Measurements from ENCODE around the gene ZFP64. TPM values are rescaled to one million over a fixed set of nuclear protein-coding genes. Genes with fewer than 3 reads are reported as not detected.

Gene ZFP64
- total and polyA plus RNA-seq, 2 of the 4 experiments (the other 2 are of a cell fraction), result 14.3 to 17.1 TPM

GRCh38 chr20:52139986-52140385, 51.6 kb downstream of the ZFP64 start:
- H3K4me2 ChIP-seq (ENCODE audit: low read depth, low read length), result no peak overlapping the region
- H4K8ac ChIP-seq (ENCODE audit: low read depth in 2 of 2, low read length in 2 of 2), result no peak overlapping the region
- no TSS peak for BruUV-seq (replicated peaks)
- ATAC-seq (ENCODE audit: low read depth) (no peak), DNase-seq (no peak)
- no peaks in the 10 kb centered on the region for H3K9me1 ChIP-seq (ENCODE audit: insufficient read depth, low read length)
- H2AK5ac ChIP-seq (ENCODE audit: low read depth, low read length), result no peak overlapping the region
- H3K9ac ChIP-seq (ENCODE audit: low read depth, low read length), result no peak overlapping the region
- dilution Hi-C loops (cut with HindIII; ENCODE audit: low sequenced_read_pairs, unreplicated experiment) (no loop called here), intact Hi-C loops (cut with micrococcal nuclease) (no loop called here), in situ Hi-C loops (cut with MboI; ENCODE audit: low sequenced_read_pairs) (no loop called here)
- no peak overlapping the region for H3K56ac ChIP-seq (ENCODE audit: extremely low read depth, insufficient read depth, low read length)
- H2AFZ ChIP-seq (replicated peaks; ENCODE audit: low read length, poor library complexity), result no peak overlapping the region
- no peak overlapping the region for H3K27ac ChIP-seq (ENCODE audit: insufficient read depth, low read length)
- H3K79me1 ChIP-seq (ENCODE audit: low read depth in 1 of 2, low read length in 2 of 2), result no peaks in the 10 kb centered on the region
- no peak overlapping the region for H2BK5ac ChIP-seq (ENCODE audit: low read depth, low read length, poor library complexity, severe bottlenecking)
- no CpG with 5 or more reads among the region's 5 CpGs for WGBS, 2 experiments (ENCODE audit: extremely low coverage in 2 of 2, insufficient read length in 1 of 2)
- TF ChIP-seq RFX5 (IDR thresholded peaks at IDR 0.05; ENCODE audit: low read depth, low read length) (no peak), CTCF (conservative IDR thresholded peaks at IDR 0.05; ENCODE audit: low read depth, low read length) (no peak), CHD1 (IDR thresholded peaks at IDR 0.05; ENCODE audit: low read depth, low read length) (no peak), CEBPB (IDR thresholded peaks at IDR 0.05; ENCODE audit: low read depth, low read length) (no peak), RCOR1 (IDR thresholded peaks at IDR 0.05; ENCODE audit: insufficient replicate concordance, low read length) (no peak), MXI1 (IDR thresholded peaks at IDR 0.05; ENCODE audit: borderline replicate concordance, low read depth, low read length) (no peak), POLR2A (IDR thresholded peaks at IDR 0.05; ENCODE audit: low read depth, low read length) (no peak), SMC3 (IDR thresholded peaks at IDR 0.05; ENCODE audit: low read depth, low read length) (no peak), RAD21 (IDR thresholded peaks at IDR 0.05; ENCODE audit: low read length) (no peak), FOS (IDR thresholded peaks at IDR 0.05; ENCODE audit: low read depth, low read length) (no peak), NFE2L2 (IDR thresholded peaks at IDR 0.05; ENCODE audit: low read depth, low read length) (no peak), MAZ (IDR thresholded peaks at IDR 0.05; ENCODE audit: borderline replicate concordance, low read depth, low read length) (no peak), USF2 (IDR thresholded peaks at IDR 0.05; ENCODE audit: low read depth, low read length) (no peak), BHLHE40 (IDR thresholded peaks at IDR 0.05; ENCODE audit: low read depth, low read length) (no peak), MAFK (IDR thresholded peaks at IDR 0.05; ENCODE audit: low read depth, low read length) (no peak)
- TF ChIP-seq, protein P1, sequence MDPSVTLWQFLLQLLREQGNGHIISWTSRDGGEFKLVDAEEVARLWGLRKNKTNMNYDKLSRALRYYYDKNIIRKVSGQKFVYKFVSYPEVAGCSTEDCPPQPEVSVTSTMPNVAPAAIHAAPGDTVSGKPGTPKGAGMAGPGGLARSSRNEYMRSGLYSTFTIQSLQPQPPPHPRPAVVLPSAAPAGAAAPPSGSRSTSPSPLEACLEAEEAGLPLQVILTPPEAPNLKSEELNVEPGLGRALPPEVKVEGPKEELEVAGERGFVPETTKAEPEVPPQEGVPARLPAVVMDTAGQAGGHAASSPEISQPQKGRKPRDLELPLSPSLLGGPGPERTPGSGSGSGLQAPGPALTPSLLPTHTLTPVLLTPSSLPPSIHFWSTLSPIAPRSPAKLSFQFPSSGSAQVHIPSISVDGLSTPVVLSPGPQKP (IDR thresholded peaks at IDR 0.05; ENCODE audit: borderline replicate concordance, low read depth, low read length), result no peak
- H4K5ac ChIP-seq (ENCODE audit: low read depth, low read length), result no peak overlapping the region
- H4K91ac ChIP-seq (ENCODE audit: insufficient read depth, low read depth, low read length), result no peak overlapping the region
- no peaks in the 10 kb centered on the region for H3K36me3 ChIP-seq (ENCODE audit: control insufficient read depth, insufficient read depth, low read length)
- H3K9me3 ChIP-seq (ENCODE audit: control insufficient read depth, insufficient read depth, low read length), result no peaks in the 10 kb centered on the region
- no peak overlapping the region for H3K4me3 ChIP-seq (ENCODE audit: insufficient read depth, low read depth, low read length)
- no peak overlapping the region for H3K14ac ChIP-seq (replicated peaks; ENCODE audit: low read depth, low read length)
- POLR2A ChIA-PET (ENCODE audit: unreplicated experiment), result no interaction called here
- H3K27me3 ChIP-seq (ENCODE audit: control insufficient read depth, insufficient read depth, low read length), result no peaks in the 10 kb centered on the region
- CTCF ChIA-PET, result interaction anchor here (0.6 kb wide), 1 partner anchor 10 kb away, joined by 3 read pairs; no protein-coding TSS in a partner anchor
- H3K4me1 ChIP-seq (ENCODE audit: control insufficient read depth, insufficient read depth, low read length), result no peaks in the 10 kb centered on the region
- no peak overlapping the region for H3K4ac ChIP-seq (ENCODE audit: low read depth, low read length)
- no peak overlapping the region for H3K23ac ChIP-seq (ENCODE audit: low read depth, low read length)
- H3K18ac ChIP-seq (ENCODE audit: low read depth, low read length), result no peak overlapping the region
- no peaks in the 10 kb centered on the region for H4K20me1 ChIP-seq (ENCODE audit: insufficient read depth, low read length)
- H2BK20ac ChIP-seq (ENCODE audit: low read depth, low read length), result no peak overlapping the region
- H2AK9ac ChIP-seq (replicated peaks; ENCODE audit: low read depth, low read length, poor library complexity), result no peak overlapping the region
- no peak overlapping the region for H2BK120ac ChIP-seq (ENCODE audit: low read depth, low read length)
- no peak overlapping the region for H2BK15ac ChIP-seq (ENCODE audit: low read depth, low read length)

All from IMR-90 (cell line).